C4-2B (cell line): ENCODE measurements around the gene OSGIN1.

Experiments
- CTCF ChIP-seq: fragments of 450-650 bp; conservative IDR thresholded peaks from 2 replicates; pipeline ENCODE4 v1.5.1; 2017; ENCODE audit warnings: mild to moderate bottlenecking
- ZFX ChIP-seq: fragments of 450-650 bp; IDR thresholded peaks from 2 replicates; pipeline ENCODE4 v1.6.1; 2017

GRCh38 chr16:83975590-83976260 is 22.7 kb downstream of the OSGIN1 start:
- TF ChIP-seq CTCF (no peak), ZFX (no peak)
